HepG2 (cell line): ENCODE data around the gene RABGAP1L. TPM values are rescaled to one million over a fixed set of nuclear protein-coding genes. Genes with fewer than 3 reads are reported as not detected.
"Not testable (repeated sequence)": the region's sequence is repeated elsewhere in the genome, so short reads cannot be mapped to it uniquely, and the experiment has no call there.

Experiments used
- ATAC-seq: fragments of 200-7000 bp; cut with Tn5 transposase; 3 replicates; pipeline ENCODE4 v1.9.1; 2020; ENCODE audit warnings: mild to moderate bottlenecking, moderate library complexity
- BruUV-seq: library from RNA; stranded (reverse); fragments of 400-500 nt; replicated peaks from 2 replicates; lab custom pipeline; 2021; lab: Mats Ljungman, UMichigan
- CTCF ChIA-PET: fragments of 300-600 bp; formaldehyde crosslinking; extraction: SDS; loops from one replicate; lab custom pipeline; 2021; ENCODE audit warnings: low total read pairs, inconsistent platforms, low intra/inter-chr PET ratio; lab: Yijun Ruan, JAX
- POLR2A ChIA-PET: fragments of 350-600 bp; sonication (Branson Sonifier 250); formaldehyde crosslinking; loops from one replicate; lab custom pipeline; 2020; ENCODE audit warnings: antibody characterized with exemption, inconsistent platforms; lab: Yijun Ruan, JAX
- DNase-seq: peaks from one replicate; pipeline ENCODE4 v3.0.0-alpha.2; 2015; ENCODE audit warnings: low spot score
- FAIRE-seq: peaks from 3 replicates; lab custom pipeline; 2011; peaks lifted over from hg19 to GRCh38; lab: Jason Lieb, UNC
- H2AFZ ChIP-seq: one replicate; pipeline ENCODE4 v1.6.1; 2011; ENCODE audit warnings: low read length, inconsistent platforms
- H3K27ac ChIP-seq: fragments of 300-600 bp; 3 replicates; pipeline ENCODE4 v1.8.0; 2011; ENCODE audit warnings: mixed run types, mild to moderate bottlenecking, mixed read lengths, low read length, inconsistent platforms; ENCODE audit not compliant: insufficient read depth; ENCODE audit errors: extremely low read length
- H3K27me3 ChIP-seq, 2 experiments: fragments of 200-600 bp in 1 of 2; 2 replicates in 1 of 2; 3 replicates in 1 of 2; pipeline versions ENCODE4 v1.6.0 to v1.8.0; 2011; ENCODE audit warnings: low read length in 2 of 2, mild to moderate bottlenecking in 2 of 2, moderate library complexity in 2 of 2, inconsistent platforms in 1 of 2; ENCODE audit not compliant: insufficient read depth in 2 of 2, control insufficient read depth in 1 of 2
- H3K36me3 ChIP-seq, 2 experiments: fragments of 200-600 bp in 1 of 2; replicated peaks in 1 of 2; 2 replicates in 1 of 2; 3 replicates in 1 of 2; pipeline versions ENCODE4 v1.5.1 to v1.8.0; 2011; ENCODE audit warnings: low read length in 2 of 2, inconsistent platforms in 1 of 2; ENCODE audit not compliant: insufficient read depth in 2 of 2, control insufficient read depth in 1 of 2
- H3K4me1 ChIP-seq: 2 replicates; pipeline ENCODE4 v1.5.1; 2012; ENCODE audit warnings: low read length, inconsistent platforms; ENCODE audit not compliant: insufficient read depth
- H3K4me2 ChIP-seq: 2 replicates; pipeline ENCODE4 v1.6.0; 2011; ENCODE audit warnings: low read depth, low read length, inconsistent platforms
- H3K4me3 ChIP-seq, 3 experiments: fragments of 200-600 bp in 1 of 3; sonication (generic), shearing (Covaris generic) in 1 of 3; replicated peaks in 1 of 3; 2 replicates each; pipeline ENCODE4 v1.5.1; 2011 to 2016; ENCODE audit warnings: low read length in 3 of 3, inconsistent platforms in 2 of 3, low read depth in 2 of 3, mild to moderate bottlenecking in 2 of 3, control low read depth in 1 of 3, mixed read lengths in 1 of 3; ENCODE audit not compliant: insufficient read depth in 1 of 3
- H3K79me2 ChIP-seq: one replicate; pipeline ENCODE4 v1.6.1; 2011; ENCODE audit warnings: low read length, inconsistent platforms; ENCODE audit not compliant: insufficient read depth
- H3K9ac ChIP-seq: 2 replicates; pipeline ENCODE4 v1.6.0; 2011; ENCODE audit warnings: mild to moderate bottlenecking, low read depth, low read length, inconsistent platforms; ENCODE audit not compliant: insufficient read depth
- H3K9me3 ChIP-seq: 2 replicates; pipeline ENCODE4 v1.5.1; 2012; ENCODE audit warnings: mild to moderate bottlenecking, low read length
- H4K20me1 ChIP-seq: 2 replicates; pipeline ENCODE4 v1.6.0; 2011; ENCODE audit warnings: inconsistent platforms, mild to moderate bottlenecking, low read length, moderate library complexity; ENCODE audit not compliant: insufficient read depth
- CREBL2 ChIP-seq: sonication (generic); formaldehyde crosslinking; IDR thresholded peaks from 2 replicates; pipeline ENCODE4 v1.8.1; 2023; ENCODE audit warnings: missing genetic modification reagents, mild to moderate bottlenecking, borderline replicate concordance
- DDIT3 ChIP-seq: sonication (generic); formaldehyde crosslinking; IDR thresholded peaks from 2 replicates; pipeline ENCODE4 v1.4.0; 2020; ENCODE audit warnings: mild to moderate bottlenecking, missing genetic modification reagents
- DPF2 ChIP-seq: sonication (generic); formaldehyde crosslinking; IDR thresholded peaks from 2 replicates; pipeline ENCODE4 v1.4.0; 2020; ENCODE audit warnings: mild to moderate bottlenecking, low read depth, missing genetic modification reagents, borderline replicate concordance
- HDAC2 ChIP-seq: sonication (generic); formaldehyde crosslinking; IDR thresholded peaks from 2 replicates; pipeline ENCODE4 v1.4.0; 2020; ENCODE audit warnings: missing genetic modification reagents
- IKZF5 ChIP-seq: IDR thresholded peaks from 2 replicates; pipeline ENCODE4 v1.6.1; 2018; ENCODE audit warnings: missing genetic modification reagents, mild to moderate bottlenecking, missing compliant biosample characterization
- SRSF9 ChIP-seq: fragments of 200-400 bp; formaldehyde crosslinking; IDR thresholded peaks from 2 replicates; pipeline ENCODE4 v1.6.1; 2018; ENCODE audit warnings: borderline replicate concordance, mild to moderate bottlenecking, low read depth, low read length; ENCODE audit not compliant: insufficient read depth, poor library complexity, severe bottlenecking
- ZNF30 ChIP-seq: sonication (generic); formaldehyde crosslinking; IDR thresholded peaks from 2 replicates; pipeline ENCODE4 v1.5.0; 2020; ENCODE audit warnings: mild to moderate bottlenecking, missing genetic modification reagents
- WGBS: methylation state at CpG from one replicate; pipeline ENCODE4 v1.1.6; 2017; ENCODE audit warnings: low lambda C conversion rate; 5-methylcytosine and 5-hydroxymethylcytosine counted together
- in situ Hi-C: cut with HindIII; loops from 2 replicates; pipeline ENCODE4 v1.10.0; 2017; ENCODE audit warnings: low pct_unique_long_range_greater_than_20kb; ENCODE audit not compliant: extremely low pct_ligation_motif_present
- intact Hi-C: fragments of 100-400 bp; cut with micrococcal nuclease; formaldehyde crosslinking; loops from one replicate; pipeline ENCODE4 v1.10.0; 2022; ENCODE audit not compliant: unreplicated experiment
- polyA plus RNA-seq, 8 experiments: library from polyadenylated mRNA; depleted of rRNA in 3 of 8; stranded (reverse) in 7 of 8; unstranded in 1 of 8; fragments of >200 nt; fragmentation: Illumina TruSeq in 4 of 8; extraction: Trizol in 4 of 8; gene quantifications; 2 replicates each; pipeline versions ENCODE4 v1.2.1 to v1.2.3, GENCODE V29; 2011 to 2016; ENCODE audit warnings: low read depth in 4 of 8, missing spikeins in 1 of 8, mixed read lengths in 1 of 8; ENCODE audit not compliant: insufficient read depth in 1 of 8
- total RNA-seq, 5 experiments: library from RNA; depleted of rRNA; stranded (reverse); fragments of >200 nt; fragmentation: Illumina TruSeq; extraction: Trizol; gene quantifications; 2 replicates each; pipeline ENCODE4 v1.2.3, GENCODE V29; 2016; ENCODE audit warnings: low read depth in 1 of 5

The RABGAP1L gene
- total and polyA plus RNA-seq, 2 of the 13 experiments (the other 11 are each of a cell fraction or from before 2014, with no cell fraction given) = 7.9 to 22.6 TPM

GRCh38 chr1:174248041-174248440, 88.7 kb downstream of the RABGAP1L start:
- intact Hi-C loops (no loop called here), in situ Hi-C loops (no loop called here)
- TF ChIP-seq DDIT3 (no peak), DPF2 (CRISPR knock-in tag) (no peak), ZNF30 (CRISPR knock-in tag) (no peak), SRSF9 (no peak), CREBL2 (CRISPR knock-in tag) (no peak), IKZF5 (CRISPR knock-in tag) (no peak), HDAC2 (CRISPR knock-in tag) (no peak)
- DNase-seq (no peak), FAIRE-seq (no peak), ATAC-seq (no peak)
- no peaks in the 10 kb centered on the region for H3K79me2 ChIP-seq
- no TSS peak for BruUV-seq
- no peak overlapping the region for H3K4me3 ChIP-seq
- no peaks in the 10 kb centered on the region for H3K4me1 ChIP-seq
- peaks cover 0 to 10% of the 10 kb centered on the region in 2 experiments; a peak in 1 of 5 replicates for H3K36me3 ChIP-seq
- POLR2A ChIA-PET = no interaction called here
- H4K20me1 ChIP-seq = no peaks in the 10 kb centered on the region
- H3K4me2 ChIP-seq = no peak overlapping the region
- CTCF ChIA-PET = no interaction called here
- H3K27me3 ChIP-seq = no peaks in the 10 kb centered on the region
- no peak overlapping the region for H3K9ac ChIP-seq
- H3K27ac ChIP-seq = no peak overlapping the region
- H3K9me3 ChIP-seq = no peaks in the 10 kb centered on the region
- H2AFZ ChIP-seq = no peak overlapping the region

GRCh38 chr1:174256386-174256785, 97.1 kb downstream of the RABGAP1L start:
- H2AFZ ChIP-seq, H3K4me1 ChIP-seq, H4K20me1 ChIP-seq, CTCF ChIA-PET, H3K27ac ChIP-seq, BruUV-seq, H3K4me2 ChIP-seq, H3K4me3 ChIP-seq, DNase-seq, ATAC-seq, H3K9ac ChIP-seq, POLR2A ChIA-PET, H3K9me3 ChIP-seq, H3K79me2 ChIP-seq, H3K36me3 ChIP-seq, FAIRE-seq, H3K27me3 ChIP-seq, intact Hi-C loops: not testable (repeated sequence)
- in situ Hi-C loops = loop anchor here (25.0 kb wide), 1 partner anchor 731 kb away; the partner anchor contains the start of gene CACYBP
- WGBS = 97% methylated on average over 14 of the region's 14 CpGs
